Retinal pigment epithelial cell (primary cell): ENCODE results near the gene PDE3A.
A peak's percentile ranks its signal among the peaks of the same experiment; 100 is the strongest.

Source experiments
- DNase-seq: peaks from one replicate; pipeline ENCODE4 v3.0.0-alpha.2; 2010; ENCODE audit warnings: low read depth
- H3K4me3 ChIP-seq: 2 replicates; pipeline ENCODE4 v1.5.1; 2011; ENCODE audit warnings: mild to moderate bottlenecking, low read length, control low read depth, moderate library complexity
- TF ChIP-seq, protein P1 (sequence below): conservative IDR thresholded peaks from 2 replicates; pipeline ENCODE4 v1.5.1; 2011; ENCODE audit warnings: low read depth, low read length, control low read depth, inconsistent platforms

Gene PDE3A

DNA sequence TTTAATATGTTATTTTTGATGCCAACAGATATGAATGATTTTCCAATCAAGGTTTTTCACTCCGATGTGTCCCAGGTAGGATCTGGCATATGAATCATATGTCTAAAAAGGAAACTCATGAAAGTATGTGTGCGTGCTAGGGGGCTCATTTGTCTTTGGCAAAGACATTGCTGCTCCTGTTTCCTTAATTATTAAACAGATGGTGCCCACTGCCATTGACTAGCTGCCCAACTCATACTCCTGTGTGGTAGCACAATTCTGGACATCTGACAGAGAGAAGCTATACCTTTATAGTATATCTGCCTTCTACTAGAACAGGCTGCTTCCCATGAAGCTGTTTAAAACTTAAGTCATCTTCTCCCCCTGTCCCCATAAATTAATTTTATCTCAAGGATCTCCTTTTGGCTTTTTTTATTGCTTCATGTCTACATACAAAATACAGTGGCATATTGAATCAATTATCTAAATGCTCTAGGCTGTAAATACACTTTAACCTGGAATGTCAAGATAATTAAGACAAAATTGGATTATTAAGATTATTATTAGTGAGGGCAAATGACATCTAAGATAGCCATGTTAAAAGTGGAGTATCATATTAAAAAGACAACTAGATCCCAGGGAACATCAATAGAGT is 1.4 kb upstream of the PDE3A start:
- H3K4me3 ChIP-seq: no peak overlapping the region
- DNase-seq: no peak

DNA sequence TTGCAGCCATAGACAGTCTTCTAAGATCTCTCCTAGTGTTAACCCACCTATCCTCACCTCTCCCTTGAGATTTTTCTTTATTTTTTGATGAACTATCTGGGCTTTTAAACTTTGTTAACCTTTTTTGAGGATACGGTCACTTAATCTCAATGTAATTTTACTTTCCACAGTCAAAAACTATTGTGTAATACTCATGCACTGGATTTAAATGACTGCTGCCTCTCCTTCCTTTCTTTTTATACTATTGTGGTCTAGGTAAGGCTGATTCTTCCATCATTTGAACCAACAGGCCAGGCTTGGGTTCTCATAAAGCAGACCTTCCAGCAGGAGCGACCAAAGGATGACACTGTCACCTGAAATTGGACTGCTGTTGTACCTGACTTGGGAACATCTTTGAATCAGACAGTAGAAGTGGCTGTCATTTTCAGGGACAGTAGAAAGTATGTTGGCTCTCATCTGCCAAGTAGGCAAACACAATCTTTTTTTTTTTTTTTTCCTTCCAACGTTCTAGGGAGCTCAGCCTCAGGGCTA is 689 bp upstream of the PDE3A start:
- DNase-seq: no peak
- peak overlapping the region; percentile 83 for H3K4me3 ChIP-seq
- TF ChIP-seq, protein P1, sequence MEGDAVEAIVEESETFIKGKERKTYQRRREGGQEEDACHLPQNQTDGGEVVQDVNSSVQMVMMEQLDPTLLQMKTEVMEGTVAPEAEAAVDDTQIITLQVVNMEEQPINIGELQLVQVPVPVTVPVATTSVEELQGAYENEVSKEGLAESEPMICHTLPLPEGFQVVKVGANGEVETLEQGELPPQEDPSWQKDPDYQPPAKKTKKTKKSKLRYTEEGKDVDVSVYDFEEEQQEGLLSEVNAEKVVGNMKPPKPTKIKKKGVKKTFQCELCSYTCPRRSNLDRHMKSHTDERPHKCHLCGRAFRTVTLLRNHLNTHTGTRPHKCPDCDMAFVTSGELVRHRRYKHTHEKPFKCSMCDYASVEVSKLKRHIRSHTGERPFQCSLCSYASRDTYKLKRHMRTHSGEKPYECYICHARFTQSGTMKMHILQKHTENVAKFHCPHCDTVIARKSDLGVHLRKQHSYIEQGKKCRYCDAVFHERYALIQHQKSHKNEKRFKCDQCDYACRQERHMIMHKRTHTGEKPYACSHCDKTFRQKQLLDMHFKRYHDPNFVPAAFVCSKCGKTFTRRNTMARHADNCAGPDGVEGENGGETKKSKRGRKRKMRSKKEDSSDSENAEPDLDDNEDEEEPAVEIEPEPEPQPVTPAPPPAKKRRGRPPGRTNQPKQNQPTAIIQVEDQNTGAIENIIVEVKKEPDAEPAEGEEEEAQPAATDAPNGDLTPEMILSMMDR: no peak

More for the DNA sequence above, 1.4 kb upstream of the PDE3A start:
- TF ChIP-seq, protein P1: no peak

DNA sequence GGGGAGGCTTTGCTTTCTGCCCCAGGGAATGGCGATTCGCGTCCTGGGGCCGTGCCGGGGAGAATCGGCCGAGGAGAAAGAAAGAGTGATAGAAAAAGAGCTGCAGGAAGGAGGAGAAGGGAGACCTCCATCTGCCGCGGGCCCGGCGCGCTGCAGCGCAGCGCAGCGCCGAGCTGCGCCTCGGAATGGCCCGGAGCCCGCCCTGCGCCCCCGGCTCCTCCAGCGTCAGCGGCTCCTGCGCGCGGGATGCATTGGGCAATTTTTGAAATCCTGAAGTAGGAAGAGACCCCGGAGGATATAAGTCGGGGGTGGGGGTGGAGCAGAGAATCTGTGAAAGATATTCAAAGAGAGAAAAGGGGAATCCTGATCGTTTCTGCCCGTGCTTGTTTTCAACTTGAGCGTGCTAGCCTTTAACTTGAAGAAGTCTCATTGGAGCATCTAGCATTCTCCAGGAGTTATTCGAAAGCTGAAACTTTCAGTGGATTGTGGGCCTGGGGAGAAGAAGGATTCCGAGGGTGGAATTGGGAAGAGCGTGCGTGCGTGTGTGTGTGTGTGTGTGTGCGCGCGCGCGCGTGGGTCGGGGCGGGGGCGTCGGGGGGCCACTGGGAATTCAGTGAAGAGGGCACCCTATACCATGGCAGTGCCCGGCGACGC is 441 bp downstream of the PDE3A start:
- H3K4me3 ChIP-seq: peak overlapping the region; percentile 83
- TF ChIP-seq, protein P1: no peak
- DNase-seq: no peak

DNA sequence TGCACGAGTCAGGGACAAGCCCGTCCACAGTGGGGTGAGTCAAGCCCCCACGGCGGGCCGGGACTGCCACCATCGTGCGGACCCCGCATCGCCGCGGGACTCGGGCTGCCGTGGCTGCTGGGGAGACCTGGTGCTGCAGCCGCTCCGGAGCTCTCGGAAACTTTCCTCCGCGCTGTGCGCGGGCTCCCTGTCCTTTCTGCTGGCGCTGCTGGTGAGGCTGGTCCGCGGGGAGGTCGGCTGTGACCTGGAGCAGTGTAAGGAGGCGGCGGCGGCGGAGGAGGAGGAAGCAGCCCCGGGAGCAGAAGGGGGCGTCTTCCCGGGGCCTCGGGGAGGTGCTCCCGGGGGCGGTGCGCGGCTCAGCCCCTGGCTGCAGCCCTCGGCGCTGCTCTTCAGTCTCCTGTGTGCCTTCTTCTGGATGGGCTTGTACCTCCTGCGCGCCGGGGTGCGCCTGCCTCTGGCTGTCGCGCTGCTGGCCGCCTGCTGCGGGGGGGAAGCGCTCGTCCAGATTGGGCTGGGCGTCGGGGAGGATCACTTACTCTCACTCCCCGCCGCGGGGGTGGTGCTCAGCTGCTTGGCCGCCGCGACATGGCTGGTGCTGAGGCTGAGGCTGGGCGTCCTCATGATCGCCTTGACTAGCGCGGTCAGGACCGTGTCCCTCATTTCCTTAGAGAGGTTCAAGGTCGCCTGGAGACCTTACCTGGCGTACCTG is 1.1 kb downstream of the PDE3A start:
- peak overlapping the region; percentile 83 for H3K4me3 ChIP-seq
- TF ChIP-seq, protein P1: no peak
- no peak for DNase-seq

DNA sequence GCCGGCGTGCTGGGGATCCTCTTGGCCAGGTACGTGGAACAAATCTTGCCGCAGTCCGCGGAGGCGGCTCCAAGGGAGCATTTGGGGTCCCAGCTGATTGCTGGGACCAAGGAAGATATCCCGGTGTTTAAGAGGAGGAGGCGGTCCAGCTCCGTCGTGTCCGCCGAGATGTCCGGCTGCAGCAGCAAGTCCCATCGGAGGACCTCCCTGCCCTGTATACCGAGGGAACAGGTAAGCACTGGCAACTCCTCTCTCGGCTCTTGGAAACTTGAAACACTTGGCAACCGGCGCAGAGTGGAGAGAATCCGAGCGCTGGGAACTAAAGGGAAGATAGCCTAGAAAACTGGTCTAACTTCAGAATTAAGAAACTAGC is 1.7 kb downstream of the PDE3A start:
- peak overlapping the region; percentile 83 for H3K4me3 ChIP-seq
- TF ChIP-seq, protein P1: no peak
- no peak for DNase-seq

DNA sequence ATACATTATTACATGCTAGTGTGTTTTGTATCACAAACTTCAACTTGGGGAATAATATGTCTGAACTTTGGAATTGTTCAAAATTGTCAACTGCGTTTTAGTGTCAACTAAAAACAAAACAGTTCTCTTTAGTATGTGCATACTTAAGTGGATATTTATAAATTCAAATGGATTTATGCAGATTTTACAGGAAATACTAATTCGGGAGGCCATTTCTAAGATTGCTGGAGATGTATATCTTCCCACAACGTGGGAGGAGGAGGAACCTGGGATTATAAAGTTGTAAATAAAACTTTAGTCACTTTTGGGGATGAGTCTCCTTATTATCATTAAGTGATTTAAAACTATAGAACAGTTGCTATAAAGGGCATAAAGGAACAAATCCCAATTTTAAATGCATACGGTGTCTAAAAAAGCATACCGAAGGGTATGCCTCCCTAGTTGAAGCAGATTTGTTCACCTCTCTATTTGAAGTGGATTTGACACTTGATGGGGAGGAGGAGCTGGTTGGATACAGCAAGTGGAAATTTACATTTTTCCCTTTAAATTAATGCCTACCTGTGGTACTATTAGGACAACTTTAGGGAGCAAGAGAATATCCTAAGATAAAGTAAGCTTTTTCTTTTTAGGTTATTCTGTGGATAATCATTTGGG is 2.7 kb downstream of the PDE3A start:
- no peak for DNase-seq
- H3K4me3 ChIP-seq: no peak overlapping the region
- TF ChIP-seq, protein P1: no peak
